HepG2 (cell line): Measurements from ENCODE around the gene DNAJC12. TPM values are rescaled to one million over a fixed set of nuclear protein-coding genes. Genes with fewer than 3 reads are reported as not detected.

Experiments
- ATAC-seq: fragments of 200-7000 bp; cut with Tn5 transposase; 3 replicates; pipeline ENCODE4 v1.9.1; 2020; ENCODE audit warnings: mild to moderate bottlenecking, moderate library complexity
- BruUV-seq: library from RNA; stranded (reverse); fragments of 400-500 nt; replicated peaks from 2 replicates; lab custom pipeline; 2021; lab: Mats Ljungman, UMichigan
- CTCF ChIA-PET: fragments of 300-600 bp; formaldehyde crosslinking; extraction: SDS; loops from one replicate; lab custom pipeline; 2021; ENCODE audit warnings: low total read pairs, inconsistent platforms, low intra/inter-chr PET ratio; lab: Yijun Ruan, JAX
- POLR2A ChIA-PET: fragments of 350-600 bp; sonication (Branson Sonifier 250); formaldehyde crosslinking; loops from one replicate; lab custom pipeline; 2020; ENCODE audit warnings: antibody characterized with exemption, inconsistent platforms; lab: Yijun Ruan, JAX
- DNase-seq: peaks from one replicate; pipeline ENCODE4 v3.0.0-alpha.2; 2015; ENCODE audit warnings: low spot score
- FAIRE-seq: peaks from 3 replicates; lab custom pipeline; 2011; peaks lifted over from hg19 to GRCh38; lab: Jason Lieb, UNC
- H2AFZ ChIP-seq: one replicate; pipeline ENCODE4 v1.6.1; 2011; ENCODE audit warnings: low read length, inconsistent platforms
- H3K27ac ChIP-seq: fragments of 300-600 bp; 3 replicates; pipeline ENCODE4 v1.8.0; 2011; ENCODE audit warnings: mixed run types, mild to moderate bottlenecking, mixed read lengths, low read length, inconsistent platforms; ENCODE audit not compliant: insufficient read depth; ENCODE audit errors: extremely low read length
- H3K27me3 ChIP-seq, 2 experiments: fragments of 200-600 bp in 1 of 2; 2 replicates in 1 of 2; 3 replicates in 1 of 2; pipeline versions ENCODE4 v1.6.0 to v1.8.0; 2011; ENCODE audit warnings: low read length in 2 of 2, mild to moderate bottlenecking in 2 of 2, moderate library complexity in 2 of 2, inconsistent platforms in 1 of 2; ENCODE audit not compliant: insufficient read depth in 2 of 2, control insufficient read depth in 1 of 2
- H3K36me3 ChIP-seq, 2 experiments: fragments of 200-600 bp in 1 of 2; replicated peaks in 1 of 2; 2 replicates in 1 of 2; 3 replicates in 1 of 2; pipeline versions ENCODE4 v1.5.1 to v1.8.0; 2011; ENCODE audit warnings: low read length in 2 of 2, inconsistent platforms in 1 of 2; ENCODE audit not compliant: insufficient read depth in 2 of 2, control insufficient read depth in 1 of 2
- H3K4me1 ChIP-seq: 2 replicates; pipeline ENCODE4 v1.5.1; 2012; ENCODE audit warnings: low read length, inconsistent platforms; ENCODE audit not compliant: insufficient read depth
- H3K4me2 ChIP-seq: 2 replicates; pipeline ENCODE4 v1.6.0; 2011; ENCODE audit warnings: low read depth, low read length, inconsistent platforms
- H3K4me3 ChIP-seq, 3 experiments: fragments of 200-600 bp in 1 of 3; sonication (generic), shearing (Covaris generic) in 1 of 3; replicated peaks in 1 of 3; 2 replicates each; pipeline ENCODE4 v1.5.1; 2011 to 2016; ENCODE audit warnings: low read length in 3 of 3, inconsistent platforms in 2 of 3, low read depth in 2 of 3, mild to moderate bottlenecking in 2 of 3, control low read depth in 1 of 3, mixed read lengths in 1 of 3; ENCODE audit not compliant: insufficient read depth in 1 of 3
- H3K79me2 ChIP-seq: one replicate; pipeline ENCODE4 v1.6.1; 2011; ENCODE audit warnings: low read length, inconsistent platforms; ENCODE audit not compliant: insufficient read depth
- H3K9ac ChIP-seq: 2 replicates; pipeline ENCODE4 v1.6.0; 2011; ENCODE audit warnings: mild to moderate bottlenecking, low read depth, low read length, inconsistent platforms; ENCODE audit not compliant: insufficient read depth
- H3K9me3 ChIP-seq: 2 replicates; pipeline ENCODE4 v1.5.1; 2012; ENCODE audit warnings: mild to moderate bottlenecking, low read length
- H4K20me1 ChIP-seq: 2 replicates; pipeline ENCODE4 v1.6.0; 2011; ENCODE audit warnings: inconsistent platforms, mild to moderate bottlenecking, low read length, moderate library complexity; ENCODE audit not compliant: insufficient read depth
- ETV5 ChIP-seq: IDR thresholded peaks from 2 replicates; pipeline ENCODE4 v1.6.1; 2018; ENCODE audit warnings: missing biosample characterization, missing genetic modification reagents, inconsistent platforms, borderline replicate concordance
- GRHL1 ChIP-seq: sonication (generic); formaldehyde crosslinking; conservative IDR thresholded peaks from 2 replicates; pipeline ENCODE4 v1.8.0; 2022; ENCODE audit warnings: missing genetic modification reagents
- NFIB ChIP-seq: sonication (generic); formaldehyde crosslinking; IDR thresholded peaks from 2 replicates; pipeline ENCODE4 v1.9.0; 2021; ENCODE audit warnings: missing genetic modification reagents, mild to moderate bottlenecking, borderline replicate concordance
- PAX8 ChIP-seq: sonication (generic); formaldehyde crosslinking; IDR thresholded peaks from 2 replicates; pipeline ENCODE4 v1.8.0; 2022; ENCODE audit warnings: mild to moderate bottlenecking, missing genetic modification reagents, borderline replicate concordance
- RAD21 ChIP-seq: fragments of 450-650 bp; formaldehyde crosslinking; IDR thresholded peaks from 2 replicates; pipeline ENCODE4 v1.5.0; 2020; ENCODE audit warnings: mild to moderate bottlenecking
- REST ChIP-seq, 2 experiments: IDR thresholded peaks; 2 replicates each; pipeline ENCODE4 v1.6.1; 2011 to 2012; ENCODE audit warnings: low read length in 2 of 2, borderline replicate concordance in 1 of 2, low read depth in 1 of 2, mild to moderate bottlenecking in 1 of 2, moderate library complexity in 1 of 2
- TAF1 ChIP-seq: sonication (generic); formaldehyde crosslinking; IDR thresholded peaks from 2 replicates; pipeline ENCODE4 v1.4.0; 2020; ENCODE audit warnings: missing genetic modification reagents
- ZBED4 ChIP-seq: sonication (generic); formaldehyde crosslinking; IDR thresholded peaks from 2 replicates; pipeline ENCODE4 v1.4.0; 2020; ENCODE audit warnings: missing genetic modification reagents, borderline replicate concordance
- ZNF253 ChIP-seq: sonication (generic); formaldehyde crosslinking; IDR thresholded peaks from 2 replicates; pipeline ENCODE4 v1.8.0; 2022; ENCODE audit warnings: mild to moderate bottlenecking, missing genetic modification reagents, borderline replicate concordance
- ZNF256 ChIP-seq: sonication (generic); formaldehyde crosslinking; conservative IDR thresholded peaks from 2 replicates; pipeline ENCODE4 v1.4.0; 2020; ENCODE audit warnings: missing genetic modification reagents
- ZNF317 ChIP-seq: sonication (generic); formaldehyde crosslinking; IDR thresholded peaks from 2 replicates; pipeline ENCODE4 v1.5.0; 2020; ENCODE audit warnings: mild to moderate bottlenecking, missing genetic modification reagents
- ZNF326 ChIP-seq: sonication (generic); formaldehyde crosslinking; IDR thresholded peaks from 2 replicates; pipeline ENCODE4 v1.4.0; 2020; ENCODE audit warnings: missing genetic modification reagents, borderline replicate concordance
- ZNF34 ChIP-seq: sonication (generic); formaldehyde crosslinking; IDR thresholded peaks from 2 replicates; pipeline ENCODE4 v1.4.0; 2020; ENCODE audit warnings: mild to moderate bottlenecking, missing genetic modification reagents, borderline replicate concordance
- ZNF546 ChIP-seq: sonication (generic); formaldehyde crosslinking; conservative IDR thresholded peaks from 2 replicates; pipeline ENCODE4 v1.8.1; 2023; ENCODE audit warnings: mild to moderate bottlenecking, missing genetic modification reagents
- ZNF644 ChIP-seq: IDR thresholded peaks from 2 replicates; pipeline ENCODE4 v1.6.1; 2016; ENCODE audit warnings: low read depth
- WGBS: methylation state at CpG from one replicate; pipeline ENCODE4 v1.1.6; 2017; ENCODE audit warnings: low lambda C conversion rate; 5-methylcytosine and 5-hydroxymethylcytosine counted together
- in situ Hi-C: cut with HindIII; loops from 2 replicates; pipeline ENCODE4 v1.10.0; 2017; ENCODE audit warnings: low pct_unique_long_range_greater_than_20kb; ENCODE audit not compliant: extremely low pct_ligation_motif_present
- intact Hi-C: fragments of 100-400 bp; cut with micrococcal nuclease; formaldehyde crosslinking; loops from one replicate; pipeline ENCODE4 v1.10.0; 2022; ENCODE audit not compliant: unreplicated experiment
- polyA plus RNA-seq, 8 experiments: library from polyadenylated mRNA; depleted of rRNA in 3 of 8; stranded (reverse) in 7 of 8; unstranded in 1 of 8; fragments of >200 nt; fragmentation: Illumina TruSeq in 4 of 8; extraction: Trizol in 4 of 8; gene quantifications; 2 replicates each; pipeline versions ENCODE4 v1.2.1 to v1.2.3, GENCODE V29; 2011 to 2016; ENCODE audit warnings: low read depth in 4 of 8, missing spikeins in 1 of 8, mixed read lengths in 1 of 8; ENCODE audit not compliant: insufficient read depth in 1 of 8
- total RNA-seq, 5 experiments: library from RNA; depleted of rRNA; stranded (reverse); fragments of >200 nt; fragmentation: Illumina TruSeq; extraction: Trizol; gene quantifications; 2 replicates each; pipeline ENCODE4 v1.2.3, GENCODE V29; 2016; ENCODE audit warnings: low read depth in 1 of 5

Gene DNAJC12
- total and polyA plus RNA-seq, 2 of the 13 experiments (the other 11 are each of a cell fraction or from before 2014, with no cell fraction given): 11.6 to 43.9 TPM

- in situ Hi-C loops (no loop called here), intact Hi-C loops (no loop called here)
- ATAC-seq: no peak
- Histone ChIP-seq H2AFZ (no peak overlapping the region), H4K20me1 (no peaks in the 10 kb centered on the region), H3K36me3 (no peaks in the 10 kb centered on the region), H3K4me3 (no peak overlapping the region), H3K9me3 (no peaks in the 10 kb centered on the region), H3K9ac (no peak overlapping the region), H3K4me1 (no peaks in the 10 kb centered on the region), H3K4me2 (no peak overlapping the region), H3K27ac (no peak overlapping the region), H3K27me3 (0 out of 5 replicates have a peak, but pooled peaks cover 0 to 6% of the 10 kb centered on the region in 2 experiments), H3K79me2 (no peaks in the 10 kb centered on the region)
- ChIA-PET POLR2A (no interaction called here), CTCF (no interaction called here)
- no peak for DNase-seq
- WGBS: 0% methylated on average over 3 of the region's 3 CpGs
- BruUV-seq: no TSS peak
- no peak for FAIRE-seq
- TF ChIP-seq GRHL1 (CRISPR knock-in tag) (no peak), TAF1 (CRISPR knock-in tag) (no peak), ZNF326 (CRISPR knock-in tag) (no peak), NFIB (CRISPR knock-in tag) (no peak), ZNF34 (CRISPR knock-in tag) (no peak), PAX8 (no peak), REST (IDR thresholded peaks at IDR 0.05; ENCODE audit: borderline replicate concordance in 1 of 2, low read depth in 1 of 2, low read length in 2 of 2) (no peak), ZNF546 (CRISPR knock-in tag) (no peak), ZNF644 (CRISPR knock-in tag) (no peak), ZNF253 (CRISPR knock-in tag) (no peak), ZNF256 (CRISPR knock-in tag) (no peak), ZBED4 (CRISPR knock-in tag) (no peak), ETV5 (CRISPR knock-in tag) (no peak), ZNF317 (CRISPR knock-in tag) (no peak), RAD21 (CRISPR knock-in tag) (no peak)
Measured at GRCh38 chr10:67771200-67771599, 66.8 kb downstream of the DNAJC12 start.
